ENCODE measurements around the gene TTBK2.

DNA sequence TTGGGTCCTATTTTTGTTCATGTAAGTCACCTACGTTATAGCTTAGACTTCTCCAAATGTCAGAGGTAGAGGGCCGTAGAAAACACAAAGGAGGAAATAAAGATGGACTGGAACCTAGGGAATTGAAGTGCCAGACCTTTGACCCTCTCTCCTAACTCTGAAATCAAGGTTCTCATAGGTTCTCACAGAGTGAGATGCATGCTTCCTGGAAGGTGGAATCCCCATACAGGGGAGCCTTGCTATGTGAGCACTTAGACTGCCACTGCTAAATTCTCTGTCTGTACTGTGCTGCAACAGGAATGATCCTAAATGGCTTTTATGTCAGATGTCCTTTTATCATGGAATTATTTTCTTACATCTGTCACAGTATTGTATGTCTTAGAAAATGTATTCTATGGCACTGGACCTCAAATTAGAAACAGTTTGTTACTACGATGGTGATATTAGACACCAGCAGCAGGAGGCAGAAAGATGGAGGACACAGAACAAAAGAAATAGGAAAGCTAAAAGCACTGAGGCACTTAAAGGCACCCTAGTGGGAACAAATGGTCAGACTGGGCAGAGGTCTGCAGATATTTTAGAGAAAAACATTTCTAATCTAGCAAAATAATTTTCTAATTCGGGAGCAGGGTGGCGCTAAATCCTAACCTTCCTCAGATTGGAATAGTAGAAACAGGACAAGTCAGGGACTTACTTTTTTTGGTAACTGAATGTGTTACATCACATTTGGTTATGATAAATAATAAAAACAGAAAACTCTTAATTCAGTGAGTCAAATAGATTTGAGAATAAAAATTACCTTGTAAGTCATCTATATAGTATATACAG lies 123.4 kb downstream of the TTBK2 start:
- TF ChIP-seq, protein P1, sequence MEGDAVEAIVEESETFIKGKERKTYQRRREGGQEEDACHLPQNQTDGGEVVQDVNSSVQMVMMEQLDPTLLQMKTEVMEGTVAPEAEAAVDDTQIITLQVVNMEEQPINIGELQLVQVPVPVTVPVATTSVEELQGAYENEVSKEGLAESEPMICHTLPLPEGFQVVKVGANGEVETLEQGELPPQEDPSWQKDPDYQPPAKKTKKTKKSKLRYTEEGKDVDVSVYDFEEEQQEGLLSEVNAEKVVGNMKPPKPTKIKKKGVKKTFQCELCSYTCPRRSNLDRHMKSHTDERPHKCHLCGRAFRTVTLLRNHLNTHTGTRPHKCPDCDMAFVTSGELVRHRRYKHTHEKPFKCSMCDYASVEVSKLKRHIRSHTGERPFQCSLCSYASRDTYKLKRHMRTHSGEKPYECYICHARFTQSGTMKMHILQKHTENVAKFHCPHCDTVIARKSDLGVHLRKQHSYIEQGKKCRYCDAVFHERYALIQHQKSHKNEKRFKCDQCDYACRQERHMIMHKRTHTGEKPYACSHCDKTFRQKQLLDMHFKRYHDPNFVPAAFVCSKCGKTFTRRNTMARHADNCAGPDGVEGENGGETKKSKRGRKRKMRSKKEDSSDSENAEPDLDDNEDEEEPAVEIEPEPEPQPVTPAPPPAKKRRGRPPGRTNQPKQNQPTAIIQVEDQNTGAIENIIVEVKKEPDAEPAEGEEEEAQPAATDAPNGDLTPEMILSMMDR (optimal IDR thresholded peaks at IDR 0.05 in 1 of 3, IDR thresholded peaks at IDR 0.05 in 1 of 3, conservative IDR thresholded peaks at IDR 0.05 in 1 of 3; ENCODE audit: extremely low read depth in 1 of 3, insufficient read depth in 2 of 3, low read length in 3 of 3) = no peak
- no peak for TF ChIP-seq EZH2 (IDR thresholded peaks at IDR 0.05; ENCODE audit: low read length)

Measured in keratinocyte (primary cell).